Muscle of arm (tissue), 12 donors: ENCODE measurements around the gene NCAN. TPM values are rescaled to one million over a fixed set of nuclear protein-coding genes. Genes with fewer than 3 reads are reported as not detected.

ENCODE experiments used
- DNase-seq: peaks from one replicate; pipeline ENCODE4 v3.0.0-alpha.2; 2013
- polyA plus RNA-seq, 12 donors: library from polyadenylated mRNA; unstranded; fragments of 120-200 nt; gene quantifications; one replicate each; pipeline ENCODE4 v1.2.1, GENCODE V29; 2013; ENCODE audit not compliant: insufficient read length in 12 of 12

The NCAN gene
- polyA plus RNA-seq, 12 donors, result 0.05 to 1.3 (median 0.16) TPM; not detected in 3

DNA sequence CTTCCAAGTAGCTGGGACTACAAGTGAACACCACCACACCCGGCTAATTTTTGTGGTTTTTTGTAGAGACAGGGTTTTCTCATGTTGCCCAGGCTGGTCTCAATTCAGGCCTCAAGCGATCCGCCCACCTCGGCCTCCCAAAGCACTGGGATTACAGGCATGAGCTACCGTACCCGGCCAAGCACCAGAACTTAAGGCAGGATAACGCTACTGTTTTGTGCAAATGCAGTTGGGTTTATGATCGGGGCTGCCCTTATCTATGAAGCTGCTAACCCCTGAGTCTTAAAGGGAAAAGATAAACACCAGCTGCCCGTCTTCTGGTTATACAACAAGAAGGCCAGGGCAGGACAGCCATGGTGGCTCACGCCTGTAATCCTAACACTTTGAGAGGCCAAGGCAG is 73.9 kb downstream of the NCAN start:
- DNase-seq, result no peak

- DNase-seq, result no peak
Observed at GRCh38 chr19:19292607-19293006, 80.8 kb downstream of the NCAN start.

GRCh38 chr19:19294914-19295313 is 83.2 kb downstream of the NCAN start:
- no peak for DNase-seq

GRCh38 chr19:19296953-19297689 is 85.4 kb downstream of the NCAN start:
- DNase-seq, result no peak

DNA sequence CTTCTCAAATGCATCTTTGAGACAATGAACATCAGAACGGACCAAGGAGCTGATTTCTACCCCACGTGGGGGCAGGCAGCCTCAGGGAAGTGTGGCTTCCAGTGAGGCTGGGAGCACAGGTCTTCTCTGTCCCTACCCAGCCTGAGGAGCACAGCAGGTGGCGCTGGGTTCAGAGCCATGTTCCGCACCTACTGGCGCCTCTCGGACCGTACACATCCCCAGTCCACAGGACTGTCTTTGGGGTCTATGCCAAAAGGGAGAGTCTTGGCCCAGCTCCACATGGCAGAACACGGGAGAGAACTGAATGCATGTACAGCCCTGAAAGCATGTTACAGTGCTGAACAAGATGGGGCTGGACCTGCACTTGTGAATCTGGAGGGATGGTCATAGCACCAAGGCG is 86.0 kb downstream of the NCAN start:
- DNase-seq, result no peak

DNA sequence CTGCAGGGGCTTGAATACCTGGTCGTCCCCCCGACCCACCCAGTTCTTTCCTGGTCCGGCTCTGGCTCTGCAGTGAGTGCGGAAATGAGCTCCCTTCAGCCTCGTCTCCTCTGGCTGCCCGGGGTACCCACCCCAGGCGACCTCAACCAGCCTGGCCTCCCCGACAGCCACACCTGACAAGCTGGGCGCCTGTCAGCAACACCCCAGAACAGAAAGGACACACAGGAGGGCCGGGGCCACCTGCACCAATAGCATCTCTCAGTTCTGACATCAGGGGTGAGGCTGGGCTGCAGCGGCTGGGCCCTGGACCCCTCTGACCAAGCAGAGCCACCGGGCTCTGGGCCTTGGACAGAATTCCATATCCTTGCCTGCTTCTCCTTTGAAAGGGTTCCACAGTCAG is 88.9 kb downstream of the NCAN start:
- DNase-seq, result no peak

Other genes starting within 250 kb of the NCAN start
- 10 to 100 TPM in 11 of 12 donors, not detected in 1; 48.8 to 93.0 (median 60.4) TPM for gene SUGP2, start 178.4 kb upstream of the NCAN start, polyA plus RNA-seq
- 10 to 100 TPM in 11 of 12 donors, not detected in 1; 17.5 to 54.8 (median 23.2) TPM for gene ARMC6, start 178.4 kb upstream of the NCAN start, polyA plus RNA-seq
- 10 to 100 TPM in 6 of 12 donors, 1 to 10 TPM in 5, not detected in 1; 7.2 to 20.2 (median 10.2) TPM for gene SLC25A42, start 148.0 kb upstream of the NCAN start, polyA plus RNA-seq
- 10 to 100 TPM in 11 of 12 donors, not detected in 1; 13.3 to 30.7 (median 21.5) TPM for gene TMEM161A, start 73.5 kb upstream of the NCAN start, polyA plus RNA-seq
- 1 to 10 TPM in 8 of 12 donors, under 1 TPM in 2, not detected in 2; 0.66 to 3.4 (median 1.5) TPM for gene MEF2B, start 41.7 kb upstream of the NCAN start, polyA plus RNA-seq
- 10 to 100 TPM in 8 of 12 donors, 1 to 10 TPM in 3, not detected in 1; 8.6 to 15.4 (median 11.8) TPM for gene BORCS8, start 19.8 kb upstream of the NCAN start, polyA plus RNA-seq
- gene RFXANK, start 19.7 kb upstream of the NCAN start, polyA plus RNA-seq, result 100 to 1,000 TPM in 1 of 12 donors, 10 to 100 TPM in 10, not detected in 1; 44.3 to 143 (median 52.1) TPM
- gene NR2C2AP, start 8.5 kb upstream of the NCAN start, polyA plus RNA-seq, result 10 to 100 TPM in 3 of 12 donors, 1 to 10 TPM in 7, not detected in 2; 6.8 to 13.2 (median 9.2) TPM
- gene TM6SF2, start 61.3 kb downstream of the NCAN start, polyA plus RNA-seq, result 1 to 10 TPM in 10 of 12 donors, not detected in 2; 1.3 to 4.1 (median 2.5) TPM
- gene SUGP1, start 108.6 kb downstream of the NCAN start, polyA plus RNA-seq, result 10 to 100 TPM in 11 of 12 donors, not detected in 1; 30.7 to 60.9 (median 35.2) TPM
- 100 to 1,000 TPM in 1 of 12 donors, 10 to 100 TPM in 11; 30.4 to 112 (median 47.5) TPM for gene MAU2, start 108.9 kb downstream of the NCAN start, polyA plus RNA-seq
- 10 to 100 TPM in 11 of 12 donors, not detected in 1; 35.2 to 69.9 (median 48.4) TPM for gene GATAD2A, start 193.7 kb downstream of the NCAN start, polyA plus RNA-seq